ENCODE measurements around the gene GALR2.

GALR2 gene

DNA sequence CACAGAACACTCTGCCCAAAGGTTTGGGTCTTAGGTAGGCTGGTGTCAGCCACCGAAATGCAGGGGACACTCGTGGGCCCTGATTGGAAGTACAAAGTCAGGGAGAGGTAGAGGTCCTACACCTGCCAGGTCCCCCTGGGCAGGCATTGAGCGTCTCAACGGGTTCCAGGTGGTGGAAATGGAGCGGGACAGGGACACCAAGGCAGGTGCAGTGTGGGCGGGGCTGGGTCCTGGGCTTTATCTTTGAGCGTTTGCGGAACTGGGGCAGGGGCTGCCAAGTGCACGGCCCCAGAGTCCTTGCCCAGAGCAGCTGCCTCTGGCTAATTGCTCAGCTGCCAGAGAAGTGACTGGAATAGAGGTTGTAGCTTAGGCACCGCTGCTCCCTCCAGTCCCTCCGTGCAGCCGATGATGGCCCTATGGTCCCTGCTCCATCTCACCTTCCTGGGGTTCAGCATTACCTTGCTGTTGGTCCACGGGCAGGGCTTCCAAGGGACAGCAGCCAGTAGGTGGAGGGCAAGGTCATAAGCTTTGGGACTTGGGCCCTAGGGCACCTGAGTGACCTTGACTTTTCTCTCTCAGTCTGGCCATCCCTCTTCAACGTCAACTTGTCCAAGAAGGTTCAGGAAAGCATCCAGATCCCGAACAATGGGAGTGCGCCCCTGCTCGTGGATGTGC is 4.4 kb downstream of the GALR2 start, which contains the start of gene ZACN:
ZACN (plus strand) TSS at position 323 of the 675 bp plus-strand sequence; CDS start at position 406, 83 bp downstream.
- TF ChIP-seq, protein P1, sequence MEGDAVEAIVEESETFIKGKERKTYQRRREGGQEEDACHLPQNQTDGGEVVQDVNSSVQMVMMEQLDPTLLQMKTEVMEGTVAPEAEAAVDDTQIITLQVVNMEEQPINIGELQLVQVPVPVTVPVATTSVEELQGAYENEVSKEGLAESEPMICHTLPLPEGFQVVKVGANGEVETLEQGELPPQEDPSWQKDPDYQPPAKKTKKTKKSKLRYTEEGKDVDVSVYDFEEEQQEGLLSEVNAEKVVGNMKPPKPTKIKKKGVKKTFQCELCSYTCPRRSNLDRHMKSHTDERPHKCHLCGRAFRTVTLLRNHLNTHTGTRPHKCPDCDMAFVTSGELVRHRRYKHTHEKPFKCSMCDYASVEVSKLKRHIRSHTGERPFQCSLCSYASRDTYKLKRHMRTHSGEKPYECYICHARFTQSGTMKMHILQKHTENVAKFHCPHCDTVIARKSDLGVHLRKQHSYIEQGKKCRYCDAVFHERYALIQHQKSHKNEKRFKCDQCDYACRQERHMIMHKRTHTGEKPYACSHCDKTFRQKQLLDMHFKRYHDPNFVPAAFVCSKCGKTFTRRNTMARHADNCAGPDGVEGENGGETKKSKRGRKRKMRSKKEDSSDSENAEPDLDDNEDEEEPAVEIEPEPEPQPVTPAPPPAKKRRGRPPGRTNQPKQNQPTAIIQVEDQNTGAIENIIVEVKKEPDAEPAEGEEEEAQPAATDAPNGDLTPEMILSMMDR (IDR thresholded peaks at IDR 0.05; ENCODE audit: control insufficient read depth, extremely low read depth, insufficient read depth), result no peak
- DNase-seq (ENCODE audit: low read depth), result no peak
- no peak within 1 kb of the TSS for H3K4me3 ChIP-seq (ENCODE audit: low read depth, low read length)

DNA sequence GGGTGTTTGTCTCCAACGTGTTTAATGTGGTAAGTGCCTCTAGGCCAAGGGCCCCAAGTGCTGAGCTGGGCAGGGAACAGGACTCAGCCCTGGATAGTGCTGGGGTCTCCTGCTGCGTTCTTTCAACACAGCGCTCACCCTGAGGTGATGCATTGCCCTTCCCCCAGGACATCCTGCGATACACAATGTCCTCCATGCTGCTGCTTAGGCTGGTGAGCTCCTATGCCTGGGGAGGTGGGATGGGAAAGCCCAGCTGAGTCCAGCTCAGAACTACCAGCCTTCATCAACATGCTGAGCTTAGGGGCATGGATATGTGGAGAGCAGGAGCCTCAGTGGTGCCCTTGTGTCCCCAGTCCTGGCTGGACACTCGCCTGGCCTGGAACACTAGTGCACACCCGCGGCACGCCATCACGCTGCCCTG is 5.0 kb downstream of the GALR2 start:
- no peak overlapping the region for H3K4me3 ChIP-seq (ENCODE audit: low read depth, low read length)
- DNase-seq (ENCODE audit: low read depth), result no peak
- TF ChIP-seq, protein P1 (IDR thresholded peaks at IDR 0.05; ENCODE audit: control insufficient read depth, extremely low read depth, insufficient read depth), result no peak

DNA sequence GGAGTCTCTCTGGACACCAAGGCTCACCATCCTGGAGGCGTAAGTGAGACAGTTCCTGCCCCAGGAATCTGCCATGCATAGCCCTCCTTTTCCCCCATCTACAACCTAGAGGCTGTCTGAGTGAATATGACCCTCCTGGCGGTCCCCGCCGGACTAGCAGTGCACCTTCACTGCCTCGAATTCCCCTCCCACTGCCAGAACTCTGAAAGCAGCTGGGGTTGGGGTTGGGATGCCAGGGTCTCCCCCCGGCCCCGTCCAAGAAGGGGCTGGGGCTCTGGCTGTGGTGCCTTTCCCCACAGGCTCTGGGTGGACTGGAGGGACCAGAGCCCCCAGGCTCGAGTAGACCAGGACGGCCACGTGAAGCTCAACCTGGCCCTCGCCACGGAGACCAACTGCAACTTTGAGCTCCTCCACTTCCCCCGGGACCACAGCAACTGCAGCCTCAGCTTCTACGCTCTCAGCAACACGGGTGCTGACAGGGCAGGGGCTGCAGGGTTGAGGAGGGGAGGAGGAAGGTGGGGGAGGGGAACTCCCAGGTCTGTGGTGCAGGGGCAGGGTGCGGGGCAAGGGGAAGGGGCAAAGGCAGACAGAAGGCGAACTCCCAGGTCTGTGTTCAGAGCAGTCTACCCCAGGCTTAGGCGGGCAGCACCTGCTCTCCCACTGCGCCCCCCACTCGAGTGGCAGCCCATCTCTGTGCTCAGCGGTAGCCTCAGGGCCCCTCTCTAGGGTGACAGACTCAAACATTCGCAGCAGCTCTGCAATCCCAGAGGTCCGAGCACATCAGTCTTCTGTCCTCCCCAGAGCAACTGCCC is 5.6 kb downstream of the GALR2 start:
- TF ChIP-seq, protein P1 (IDR thresholded peaks at IDR 0.05; ENCODE audit: control insufficient read depth, extremely low read depth, insufficient read depth), result no peak
- no peak overlapping the region for H3K4me3 ChIP-seq (ENCODE audit: low read depth, low read length)
- DNase-seq (ENCODE audit: low read depth), result no peak

DNA sequence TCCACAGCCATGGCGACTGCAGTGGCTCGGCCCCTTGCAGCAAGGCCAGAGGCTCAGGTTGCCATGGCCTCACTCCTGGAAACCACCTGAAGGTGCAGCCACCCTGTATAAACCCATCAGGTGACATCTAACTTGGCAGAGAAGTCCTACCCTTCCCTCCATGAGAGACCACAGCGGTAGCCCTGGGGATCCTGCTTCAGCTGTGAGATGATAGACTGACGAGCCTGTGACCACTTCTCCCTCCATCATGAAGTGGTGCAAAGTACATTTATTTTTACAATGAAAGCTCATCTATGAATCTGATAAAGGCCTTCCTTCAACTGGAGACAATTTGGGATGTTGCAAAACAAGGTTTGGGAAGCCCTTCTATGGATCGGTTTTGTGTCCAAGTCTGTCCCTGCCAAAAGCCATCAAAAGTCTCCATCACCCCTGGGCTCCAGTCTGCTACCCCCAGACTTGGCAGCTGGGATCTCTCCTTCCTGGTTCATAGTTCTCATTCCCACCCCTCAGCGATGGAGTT is 6.2 kb downstream of the GALR2 start:
- DNase-seq (ENCODE audit: low read depth), result no peak
- H3K4me3 ChIP-seq (ENCODE audit: low read depth, low read length), result no peak overlapping the region
- TF ChIP-seq, protein P1 (IDR thresholded peaks at IDR 0.05; ENCODE audit: control insufficient read depth, extremely low read depth, insufficient read depth), result no peak

DNA sequence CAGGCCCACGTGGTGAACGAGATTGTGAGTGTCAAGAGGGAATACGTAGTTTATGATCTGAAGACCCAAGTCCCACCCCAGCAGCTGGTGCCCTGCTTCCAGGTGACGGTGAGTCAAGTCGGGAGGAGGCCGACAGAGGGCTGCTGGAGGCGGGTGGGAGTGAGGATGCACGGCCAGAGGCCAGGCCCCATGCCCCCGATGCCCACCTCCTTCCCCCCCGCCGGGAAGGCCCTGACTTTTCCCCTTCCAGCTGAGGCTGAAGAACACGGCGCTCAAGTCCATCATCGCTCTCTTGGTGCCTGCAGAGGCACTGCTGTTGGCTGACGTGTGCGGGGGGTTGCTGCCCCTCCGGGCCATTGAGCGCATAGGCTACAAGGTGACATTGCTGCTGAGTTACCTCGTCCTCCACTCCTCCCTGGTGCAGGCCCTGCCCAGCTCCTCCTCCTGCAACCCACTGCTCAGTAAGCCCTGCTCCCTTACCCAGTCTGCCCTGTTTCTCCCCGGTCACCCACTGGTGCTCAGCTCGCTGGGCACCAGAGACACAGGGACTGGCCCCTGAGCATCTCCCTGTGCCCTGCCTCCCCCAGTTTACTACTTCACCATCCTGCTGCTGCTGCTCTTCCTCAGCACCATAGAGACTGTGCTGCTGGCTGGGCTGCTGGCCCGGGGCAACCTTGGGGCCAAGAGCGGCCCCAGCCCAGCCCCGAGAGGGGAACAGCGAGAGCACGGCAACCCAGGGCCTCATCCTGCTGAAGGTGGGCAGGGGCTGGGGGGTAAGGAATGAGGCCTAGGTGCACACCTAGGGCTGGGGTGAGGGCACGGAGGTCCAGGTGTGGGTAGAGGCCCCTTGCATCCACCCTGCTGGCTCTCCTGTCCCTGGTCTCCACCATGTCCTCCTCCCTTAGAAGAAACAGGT is 7.0 kb downstream of the GALR2 start:
- DNase-seq (ENCODE audit: low read depth), result no peak
- no peak overlapping the region for H3K4me3 ChIP-seq (ENCODE audit: low read depth, low read length)
- TF ChIP-seq, protein P1 (IDR thresholded peaks at IDR 0.05; ENCODE audit: control insufficient read depth, extremely low read depth, insufficient read depth), result no peak
